Measurements from ENCODE around the gene ITPRIP.

DNA sequence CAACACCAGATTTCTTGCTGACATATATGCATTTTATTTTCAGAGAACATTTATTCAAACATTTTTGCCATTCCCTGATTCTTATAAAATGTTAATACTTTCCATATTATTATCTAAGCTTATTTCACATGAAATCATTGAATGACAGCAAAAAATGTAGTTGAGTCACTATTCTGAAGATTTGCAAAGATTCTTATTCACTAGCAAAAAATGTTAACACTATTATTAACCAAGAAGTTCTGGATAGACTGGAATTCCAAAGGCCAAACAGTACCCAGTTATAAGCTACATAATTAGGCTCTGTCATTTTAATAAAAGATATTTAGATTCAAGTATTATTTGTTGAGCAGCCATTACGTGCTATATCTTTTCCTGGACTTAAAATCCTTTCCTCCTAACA is 65.0 kb downstream of the ITPRIP start:
- TF ChIP-seq, protein P1, sequence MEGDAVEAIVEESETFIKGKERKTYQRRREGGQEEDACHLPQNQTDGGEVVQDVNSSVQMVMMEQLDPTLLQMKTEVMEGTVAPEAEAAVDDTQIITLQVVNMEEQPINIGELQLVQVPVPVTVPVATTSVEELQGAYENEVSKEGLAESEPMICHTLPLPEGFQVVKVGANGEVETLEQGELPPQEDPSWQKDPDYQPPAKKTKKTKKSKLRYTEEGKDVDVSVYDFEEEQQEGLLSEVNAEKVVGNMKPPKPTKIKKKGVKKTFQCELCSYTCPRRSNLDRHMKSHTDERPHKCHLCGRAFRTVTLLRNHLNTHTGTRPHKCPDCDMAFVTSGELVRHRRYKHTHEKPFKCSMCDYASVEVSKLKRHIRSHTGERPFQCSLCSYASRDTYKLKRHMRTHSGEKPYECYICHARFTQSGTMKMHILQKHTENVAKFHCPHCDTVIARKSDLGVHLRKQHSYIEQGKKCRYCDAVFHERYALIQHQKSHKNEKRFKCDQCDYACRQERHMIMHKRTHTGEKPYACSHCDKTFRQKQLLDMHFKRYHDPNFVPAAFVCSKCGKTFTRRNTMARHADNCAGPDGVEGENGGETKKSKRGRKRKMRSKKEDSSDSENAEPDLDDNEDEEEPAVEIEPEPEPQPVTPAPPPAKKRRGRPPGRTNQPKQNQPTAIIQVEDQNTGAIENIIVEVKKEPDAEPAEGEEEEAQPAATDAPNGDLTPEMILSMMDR (IDR thresholded peaks at IDR 0.05) = no peak
- TF ChIP-seq POLR2A (IDR thresholded peaks at IDR 0.05) = no peak
